HG03439 (cell line): ENCODE data around the gene C20orf96.
"Not testable (repeated sequence)": the region's sequence is repeated elsewhere in the genome, so short reads cannot be mapped to it uniquely, and the experiment has no call there.

Experiments
- ATAC-seq: cut with Tn5 transposase; IDR thresholded peaks from one replicate; pipeline ENCODE4 v1.9.1; 2021; ENCODE audit warnings: mild to moderate bottlenecking, moderate library complexity; ENCODE audit not compliant: unreplicated experiment

Gene C20orf96

GRCh38 chr20:237929-238328 is 52.6 kb downstream of the C20orf96 start:
- no peak for ATAC-seq

DNA sequence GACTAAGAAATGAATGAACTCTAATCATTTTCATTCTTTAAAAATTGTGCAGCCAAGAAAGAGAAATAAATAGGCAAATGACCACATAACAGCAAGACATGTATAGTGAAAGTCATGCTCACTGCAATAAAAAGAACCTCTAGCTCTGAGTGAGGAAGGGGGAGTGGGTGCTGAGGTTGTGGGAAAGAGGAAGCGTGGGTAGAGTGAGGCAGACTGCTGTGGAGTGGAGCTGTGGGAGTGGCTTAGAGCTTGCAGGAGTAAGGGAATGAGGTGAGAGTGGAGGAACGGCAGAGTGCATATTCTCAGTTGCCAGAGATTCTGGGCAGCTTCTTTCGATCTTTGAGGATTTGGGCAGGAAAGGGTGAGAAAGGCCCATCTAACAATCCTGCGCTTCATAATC is 53.1 kb downstream of the C20orf96 start:
- no peak for ATAC-seq

GRCh38 chr20:235891-236290 is 54.7 kb downstream of the C20orf96 start:
- ATAC-seq, result no peak

DNA sequence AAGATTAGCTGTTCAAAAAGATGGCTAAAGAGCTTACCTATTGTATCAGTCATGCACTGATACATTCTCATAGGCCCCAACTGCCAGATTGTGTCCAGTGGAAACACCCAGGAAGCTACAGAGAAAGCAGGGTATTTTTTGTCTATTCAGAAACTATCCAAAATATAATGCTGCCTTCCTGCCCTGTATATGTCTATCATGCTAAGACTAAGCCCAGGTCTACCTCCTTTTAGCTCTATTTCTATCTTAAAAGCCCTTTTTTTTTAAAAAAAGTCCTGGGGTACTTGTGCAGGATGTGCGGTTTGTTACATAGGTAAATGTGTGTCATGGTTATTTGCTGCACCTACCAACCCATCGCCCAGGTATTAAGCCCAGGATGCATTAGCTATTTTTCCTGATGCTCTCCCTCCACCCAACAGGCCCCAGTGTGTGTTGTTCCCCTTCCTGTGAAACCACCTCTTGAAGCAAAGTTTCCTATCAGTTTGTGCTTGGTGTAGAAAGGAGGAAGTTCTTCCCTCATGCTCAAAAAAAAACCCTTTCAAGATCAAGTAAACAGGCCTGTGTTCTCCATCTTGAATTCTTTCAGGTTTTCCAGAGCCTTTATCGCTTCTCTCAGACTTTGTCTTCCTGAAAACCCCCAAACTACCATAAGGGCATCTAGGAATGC is 63.0 kb downstream of the C20orf96 start:
- no peak for ATAC-seq

- no peak for ATAC-seq
Observed at GRCh38 chr20:226958-227357, 63.6 kb downstream of the C20orf96 start, which contains the start of gene DEFB129. TSS of gene DEFB129 (plus strand) at chr20:227258. CDS start at chr20:227289, 31 bp downstream.

DNA sequence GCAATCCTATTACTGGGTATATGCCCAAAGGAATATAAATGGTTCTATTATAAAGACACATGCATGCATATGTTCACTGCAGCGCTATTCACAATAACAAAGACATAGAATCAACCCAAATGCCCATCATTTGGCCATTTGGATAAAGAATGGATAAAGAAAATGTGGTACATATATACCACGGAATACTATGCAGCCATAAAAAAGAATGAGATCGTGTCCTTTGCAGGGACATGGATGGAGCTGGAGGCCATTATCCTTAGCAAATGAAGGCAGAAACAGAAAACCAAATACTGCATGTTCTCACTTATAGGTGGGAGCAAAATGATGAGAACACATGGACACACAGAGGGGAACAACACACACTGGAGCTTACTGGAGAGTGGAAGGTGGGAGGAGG is 64.7 kb downstream of the C20orf96 start:
- not testable (repeated sequence) for ATAC-seq

- no peak for ATAC-seq
Observed at GRCh38 chr20:221258-221830, 69.2 kb downstream of the C20orf96 start.
